Measurements from ENCODE around the gene MYL7.

- no peak for TF ChIP-seq CTCF (IDR thresholded peaks at IDR 0.05)
- TF ChIP-seq EP300 (IDR thresholded peaks at IDR 0.05), result no peak
Observed at GRCh38 chr7:44119829-44120380, 21.2 kb downstream of the MYL7 start.

All from gastroesophageal sphincter (tissue), 3 donors.